ENCODE measurements around the gene ATXN3L. TPM values are rescaled to one million over a fixed set of nuclear protein-coding genes. Genes with fewer than 3 reads are reported as not detected.
"Not testable (repeated sequence)": the region's sequence is repeated elsewhere in the genome, so short reads cannot be mapped to it uniquely, and the experiment has no call there.

The ATXN3L gene
- total RNA-seq, 2 donors from 2014 or later: not detected

- Mint-ChIP-seq H3K36me3 (no peaks in the 10 kb centered on the region), H3K4me1 (ENCODE audit: low read depth in 2 of 2) (no peaks in the 10 kb centered on the region), H3K4me3 (no peak overlapping the region), H3K27ac (no peak overlapping the region), H3K27me3 (peaks cover 0 to 6% of the 10 kb centered on the region in 2 donors), H3K9me3 (no peaks in the 10 kb centered on the region)
- DNase-seq (ENCODE audit: low spot score) (no peak), ATAC-seq (no peak)
Measured at GRCh38 chrX:13339607-13340006, 19.8 kb upstream of the ATXN3L start.

- Mint-ChIP-seq H3K9me3 (no peaks in the 10 kb centered on the region), H3K4me3 (no peak overlapping the region), H3K4me1 (ENCODE audit: low read depth in 2 of 2) (no peaks in the 10 kb centered on the region), H3K27ac (no peak overlapping the region), H3K36me3 (no peaks in the 10 kb centered on the region), H3K27me3 (peaks cover 0 to 6% of the 10 kb centered on the region in 2 donors)
- ATAC-seq: no peak
- DNase-seq (ENCODE audit: low spot score): no peak
Measured at GRCh38 chrX:13338996-13339515, 19.2 kb upstream of the ATXN3L start.

- Mint-ChIP-seq H3K27me3 (peaks cover 0 to 6% of the 10 kb centered on the region in 2 donors), H3K4me3 (no peak overlapping the region), H3K4me1 (ENCODE audit: low read depth in 2 of 2) (no peaks in the 10 kb centered on the region), H3K36me3 (no peaks in the 10 kb centered on the region), H3K27ac (no peak overlapping the region), H3K9me3 (no peaks in the 10 kb centered on the region)
- no peak for ATAC-seq
- DNase-seq (ENCODE audit: low spot score): no peak
Measured at GRCh38 chrX:13334491-13334890, 14.6 kb upstream of the ATXN3L start.

- DNase-seq (ENCODE audit: low spot score) (no peak), ATAC-seq (no peak)
- Mint-ChIP-seq H3K9me3 (no peaks in the 10 kb centered on the region), H3K27ac (no peak overlapping the region), H3K4me3 (no peak overlapping the region), H3K36me3 (no peaks in the 10 kb centered on the region), H3K4me1 (ENCODE audit: low read depth in 2 of 2) (no peaks in the 10 kb centered on the region), H3K27me3 (no peaks in the 10 kb centered on the region)
Measured at GRCh38 chrX:13330446-13330845, 10.6 kb upstream of the ATXN3L start.

- H3K4me3 Mint-ChIP-seq: no peak overlapping the region
- no peak overlapping the region for H3K27ac Mint-ChIP-seq
- peaks cover 10 to 11% of the 10 kb centered on the region in 2 donors for H3K4me1 Mint-ChIP-seq (ENCODE audit: low read depth in 2 of 2)
- DNase-seq (ENCODE audit: low spot score) (no peak), ATAC-seq (no peak)
- no peaks in the 10 kb centered on the region for H3K36me3 Mint-ChIP-seq
- H3K27me3 Mint-ChIP-seq: no peaks in the 10 kb centered on the region
- H3K9me3 Mint-ChIP-seq: no peaks in the 10 kb centered on the region
Measured at GRCh38 chrX:13327666-13328065, 7.8 kb upstream of the ATXN3L start.

GRCh38 chrX:13323241-13323640 lies 3.4 kb upstream of the ATXN3L start:
- ATAC-seq: no peak
- DNase-seq (ENCODE audit: low spot score): no peak
- Mint-ChIP-seq H3K27me3 (peaks cover 0 to 3% of the 10 kb centered on the region in 2 donors), H3K4me3 (no peak overlapping the region), H3K36me3 (no peaks in the 10 kb centered on the region), H3K27ac (peak overlapping the region in 1 of 2 donors; percentile 8), H3K4me1 (ENCODE audit: low read depth in 2 of 2) (peaks cover 11 to 13% of the 10 kb centered on the region in 2 donors), H3K9me3 (no peaks in the 10 kb centered on the region)

GRCh38 chrX:13317366-13317765 lies 2.5 kb downstream of the ATXN3L start:
- ATAC-seq (no peak), DNase-seq (ENCODE audit: low spot score) (no peak)
- H3K27me3 Mint-ChIP-seq: peaks cover 0 to 5% of the 10 kb centered on the region in 2 donors
- no peak overlapping the region for H3K4me3 Mint-ChIP-seq
- no peak overlapping the region for H3K27ac Mint-ChIP-seq
- no peaks in the 10 kb centered on the region for H3K9me3 Mint-ChIP-seq
- no peaks in the 10 kb centered on the region for H3K36me3 Mint-ChIP-seq
- no peaks in the 10 kb centered on the region for H3K4me1 Mint-ChIP-seq (ENCODE audit: low read depth in 2 of 2)

GRCh38 chrX:13311560-13311959 lies 8.3 kb downstream of the ATXN3L start:
- H3K4me1 Mint-ChIP-seq (ENCODE audit: low read depth in 2 of 2): no peaks in the 10 kb centered on the region
- no peak overlapping the region for H3K4me3 Mint-ChIP-seq
- no peaks in the 10 kb centered on the region for H3K9me3 Mint-ChIP-seq
- no peak overlapping the region for H3K27ac Mint-ChIP-seq
- no peak for DNase-seq (ENCODE audit: low spot score)
- H3K27me3 Mint-ChIP-seq: no peaks in the 10 kb centered on the region
- H3K36me3 Mint-ChIP-seq: no peaks in the 10 kb centered on the region
- ATAC-seq: no peak

GRCh38 chrX:13309631-13310030 lies 10.2 kb downstream of the ATXN3L start:
- no peak overlapping the region for H3K27ac Mint-ChIP-seq
- no peaks in the 10 kb centered on the region for H3K4me1 Mint-ChIP-seq (ENCODE audit: low read depth in 2 of 2)
- H3K27me3 Mint-ChIP-seq: no peaks in the 10 kb centered on the region
- H3K4me3 Mint-ChIP-seq: no peak overlapping the region
- no peaks in the 10 kb centered on the region for H3K9me3 Mint-ChIP-seq
- ATAC-seq (no peak), DNase-seq (ENCODE audit: low spot score) (no peak)
- no peaks in the 10 kb centered on the region for H3K36me3 Mint-ChIP-seq

GRCh38 chrX:13307041-13307440 lies 12.8 kb downstream of the ATXN3L start:
- no peaks in the 10 kb centered on the region for H3K4me1 Mint-ChIP-seq (ENCODE audit: low read depth in 2 of 2)
- H3K4me3 Mint-ChIP-seq: no peak overlapping the region
- H3K27ac Mint-ChIP-seq: no peak overlapping the region
- DNase-seq (ENCODE audit: low spot score): no peak
- H3K27me3 Mint-ChIP-seq: peaks cover 0 to 8% of the 10 kb centered on the region in 2 donors
- H3K36me3 Mint-ChIP-seq: peaks cover 5% of the 10 kb centered on the region
- ATAC-seq: no peak
- H3K9me3 Mint-ChIP-seq: no peaks in the 10 kb centered on the region

- Mint-ChIP-seq H3K4me3 (no peak overlapping the region), H3K9me3 (no peaks in the 10 kb centered on the region), H3K27ac (no peak overlapping the region), H3K27me3 (peaks cover 0 to 16% of the 10 kb centered on the region in 2 donors), H3K4me1 (ENCODE audit: low read depth in 2 of 2) (no peaks in the 10 kb centered on the region), H3K36me3 (peaks cover 5% of the 10 kb centered on the region)
- no peak for DNase-seq (ENCODE audit: low spot score)
- ATAC-seq: no peak
Measured at GRCh38 chrX:13305108-13305507, 14.7 kb downstream of the ATXN3L start.

- no peak for DNase-seq (ENCODE audit: low spot score)
- Mint-ChIP-seq H3K27ac (peak overlapping the region in 1 of 2 donors; percentile 13), H3K27me3 (peaks cover 0 to 16% of the 10 kb centered on the region in 2 donors), H3K4me3 (no peak overlapping the region), H3K4me1 (ENCODE audit: low read depth in 2 of 2) (no peaks in the 10 kb centered on the region), H3K36me3 (peaks cover 5% of the 10 kb centered on the region), H3K9me3 (no peaks in the 10 kb centered on the region)
- ATAC-seq: no peak
Measured at GRCh38 chrX:13304052-13304451, 15.8 kb downstream of the ATXN3L start.

GRCh38 chrX:13303248-13303647 lies 16.6 kb downstream of the ATXN3L start:
- peaks cover 0 to 16% of the 10 kb centered on the region in 2 donors for H3K27me3 Mint-ChIP-seq
- H3K4me3 Mint-ChIP-seq; DNase-seq (ENCODE audit: low spot score); ATAC-seq; H3K4me1 Mint-ChIP-seq (ENCODE audit: low read depth in 2 of 2); H3K9me3 Mint-ChIP-seq; H3K36me3 Mint-ChIP-seq: not testable (repeated sequence)
- H3K27ac Mint-ChIP-seq: peak overlapping the region in 1 of 2 donors; percentile 30

- Mint-ChIP-seq H3K4me3 (no peak overlapping the region), H3K4me1 (ENCODE audit: low read depth in 2 of 2) (no peaks in the 10 kb centered on the region), H3K27ac (no peak overlapping the region), H3K9me3 (no peaks in the 10 kb centered on the region), H3K36me3 (peaks cover 5% of the 10 kb centered on the region), H3K27me3 (peaks cover 0 to 21% of the 10 kb centered on the region in 2 donors)
- ATAC-seq: no peak
- no peak for DNase-seq (ENCODE audit: low spot score)
Measured at GRCh38 chrX:13298836-13299235, 21.0 kb downstream of the ATXN3L start.

- H3K27me3 Mint-ChIP-seq: peaks cover 0 to 11% of the 10 kb centered on the region in 2 donors
- H3K36me3 Mint-ChIP-seq: no peaks in the 10 kb centered on the region
- ATAC-seq (no peak), DNase-seq (ENCODE audit: low spot score) (no peak)
- no peak overlapping the region for H3K27ac Mint-ChIP-seq
- no peak overlapping the region for H3K4me3 Mint-ChIP-seq
- no peaks in the 10 kb centered on the region for H3K9me3 Mint-ChIP-seq
- no peaks in the 10 kb centered on the region for H3K4me1 Mint-ChIP-seq (ENCODE audit: low read depth in 2 of 2)
Measured at GRCh38 chrX:13295841-13296240, 24.0 kb downstream of the ATXN3L start.
